Measurements from ENCODE around the gene CD300C.

The CD300C gene

DNA sequence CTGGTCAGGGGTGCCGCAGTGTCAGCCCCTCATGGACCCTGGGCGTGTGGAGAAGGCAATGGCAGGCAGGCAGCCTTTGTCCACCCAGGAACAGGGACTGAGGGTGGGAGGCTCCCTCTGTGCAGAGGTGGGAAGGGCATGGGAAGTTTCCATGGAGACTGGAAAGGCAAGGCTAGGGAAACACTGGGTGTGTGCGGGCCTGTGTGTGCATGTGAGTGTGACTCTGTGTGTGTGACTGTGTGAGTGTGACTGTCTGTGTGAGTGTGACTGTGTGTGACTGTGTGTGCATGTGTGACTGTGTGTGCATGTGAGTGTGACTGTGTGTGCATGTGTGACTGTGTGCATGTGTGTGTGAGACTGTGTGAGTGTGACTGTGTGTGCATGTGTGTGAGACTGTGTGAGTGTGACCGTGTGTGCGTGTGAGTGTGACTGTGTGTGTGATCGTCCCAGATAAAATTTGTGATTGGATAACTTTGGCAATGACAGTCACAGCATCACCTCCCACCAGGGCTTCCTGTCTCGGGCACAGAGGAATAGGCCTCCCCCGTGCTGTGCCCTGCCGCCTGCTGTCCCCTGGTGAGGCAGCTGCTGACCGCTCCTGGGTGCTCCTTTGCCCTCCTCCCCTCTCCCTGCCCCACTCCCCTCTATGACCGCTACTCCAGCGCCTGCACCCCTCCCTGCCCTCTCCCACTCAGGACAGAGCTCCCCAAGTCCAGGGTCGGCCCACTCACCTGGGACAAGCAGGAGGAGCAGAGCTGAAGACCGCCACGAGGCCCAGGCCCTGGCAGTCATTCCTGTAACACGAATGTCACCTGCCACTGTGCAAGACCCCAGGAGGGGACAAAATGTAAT, 698 bp downstream of the CD300C start:
- H3K9ac ChIP-seq, result no peak overlapping the region
- no peak overlapping the region for H3K4me2 ChIP-seq
- peaks cover 75% of the 10 kb centered on the region for H3K27me3 ChIP-seq (ENCODE audit: insufficient read depth, low read depth)
- no peaks in the 10 kb centered on the region for H4K20me1 ChIP-seq (ENCODE audit: insufficient read depth)
- H3K79me2 ChIP-seq (ENCODE audit: insufficient read depth, low read depth), result no peaks in the 10 kb centered on the region
- TF ChIP-seq, protein P1, sequence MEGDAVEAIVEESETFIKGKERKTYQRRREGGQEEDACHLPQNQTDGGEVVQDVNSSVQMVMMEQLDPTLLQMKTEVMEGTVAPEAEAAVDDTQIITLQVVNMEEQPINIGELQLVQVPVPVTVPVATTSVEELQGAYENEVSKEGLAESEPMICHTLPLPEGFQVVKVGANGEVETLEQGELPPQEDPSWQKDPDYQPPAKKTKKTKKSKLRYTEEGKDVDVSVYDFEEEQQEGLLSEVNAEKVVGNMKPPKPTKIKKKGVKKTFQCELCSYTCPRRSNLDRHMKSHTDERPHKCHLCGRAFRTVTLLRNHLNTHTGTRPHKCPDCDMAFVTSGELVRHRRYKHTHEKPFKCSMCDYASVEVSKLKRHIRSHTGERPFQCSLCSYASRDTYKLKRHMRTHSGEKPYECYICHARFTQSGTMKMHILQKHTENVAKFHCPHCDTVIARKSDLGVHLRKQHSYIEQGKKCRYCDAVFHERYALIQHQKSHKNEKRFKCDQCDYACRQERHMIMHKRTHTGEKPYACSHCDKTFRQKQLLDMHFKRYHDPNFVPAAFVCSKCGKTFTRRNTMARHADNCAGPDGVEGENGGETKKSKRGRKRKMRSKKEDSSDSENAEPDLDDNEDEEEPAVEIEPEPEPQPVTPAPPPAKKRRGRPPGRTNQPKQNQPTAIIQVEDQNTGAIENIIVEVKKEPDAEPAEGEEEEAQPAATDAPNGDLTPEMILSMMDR (conservative IDR thresholded peaks at IDR 0.05; ENCODE audit: low read depth, low read length), result no peak
- H3K27ac ChIP-seq, result no peak overlapping the region
- no peaks in the 10 kb centered on the region for H3K4me1 ChIP-seq (ENCODE audit: low read depth, poor library complexity, severe bottlenecking)
- H3K36me3 ChIP-seq (ENCODE audit: insufficient read depth), result no peaks in the 10 kb centered on the region
- H3K4me3 ChIP-seq (IDR thresholded peaks at IDR 0.05; ENCODE audit: insufficient read depth, low read depth, low read length), result no peak overlapping the region
- no peak overlapping the region for H2AFZ ChIP-seq (ENCODE audit: low read depth)

DNA sequence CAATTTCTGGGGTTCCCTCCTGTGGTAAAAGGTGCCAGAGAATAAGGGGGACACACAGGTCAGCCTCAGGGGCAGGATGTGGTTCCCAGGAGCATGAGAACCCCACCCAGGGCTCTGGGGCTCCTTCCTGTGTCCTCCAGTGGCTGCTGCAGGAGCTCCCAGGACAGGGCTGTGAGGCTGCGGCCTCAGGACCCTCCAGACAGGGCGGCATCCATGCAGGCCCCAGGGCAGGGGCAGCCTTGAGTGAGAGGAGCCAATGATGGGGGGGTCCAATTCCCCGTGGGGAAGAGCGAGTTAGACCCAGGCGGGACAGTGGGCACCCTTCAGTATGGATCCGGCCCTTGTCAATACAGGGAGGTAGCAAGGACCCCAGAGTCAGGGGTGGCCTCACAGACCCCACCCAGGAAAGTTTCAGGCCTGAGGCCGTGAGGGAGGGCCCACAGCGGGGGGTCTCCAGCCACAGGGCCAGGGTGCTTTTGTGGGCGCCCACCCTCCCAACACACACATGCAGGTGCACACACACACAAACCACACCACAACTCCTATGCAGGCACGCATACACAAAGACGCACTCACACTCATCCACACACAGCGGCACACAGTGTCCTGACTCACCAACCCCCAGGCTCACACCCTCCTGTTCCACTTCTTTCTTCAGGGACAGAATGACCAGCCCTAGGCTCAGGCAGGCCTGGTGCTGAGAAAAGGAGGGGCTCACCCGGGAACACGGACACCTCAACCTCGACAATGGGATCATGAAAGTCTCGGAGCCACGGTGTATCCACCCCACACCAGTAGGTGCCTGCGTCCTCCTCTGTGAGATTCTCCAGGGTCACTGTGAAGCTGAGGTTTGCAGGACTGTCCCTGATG, 1.8 kb downstream of the CD300C start:
- TF ChIP-seq, protein P1 (conservative IDR thresholded peaks at IDR 0.05; ENCODE audit: low read depth, low read length), result no peak

DNA sequence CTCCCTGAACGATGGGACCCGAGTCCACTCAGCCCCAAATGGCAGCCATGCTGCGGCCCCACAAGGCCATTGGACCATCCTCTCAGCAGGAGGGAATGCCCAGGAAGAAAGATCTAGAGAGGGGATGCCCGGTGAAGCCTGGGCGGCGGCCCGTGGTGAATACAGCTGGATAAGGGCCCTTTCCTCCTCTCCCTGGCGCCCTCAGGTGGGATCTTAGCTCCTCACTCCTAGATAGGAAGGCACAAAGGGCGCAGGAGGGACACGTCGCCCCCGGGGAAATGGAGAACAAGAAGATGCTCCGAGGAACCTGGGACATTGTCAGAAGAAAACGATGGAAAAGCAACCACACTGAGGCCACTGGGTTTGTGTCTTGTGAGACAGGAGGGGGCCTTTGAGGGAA, 2.5 kb downstream of the CD300C start:
- Histone ChIP-seq H3K27me3 (ENCODE audit: insufficient read depth, low read depth) (peaks cover 84% of the 10 kb centered on the region), H3K4me2 (no peak overlapping the region), H2AFZ (ENCODE audit: low read depth) (no peak overlapping the region), H3K27ac (no peak overlapping the region), H3K79me2 (ENCODE audit: insufficient read depth, low read depth) (no peaks in the 10 kb centered on the region), H3K9ac (no peak overlapping the region), H3K4me3 (IDR thresholded peaks at IDR 0.05; ENCODE audit: insufficient read depth, low read depth, low read length) (no peak overlapping the region), H4K20me1 (ENCODE audit: insufficient read depth) (no peaks in the 10 kb centered on the region), H3K36me3 (ENCODE audit: insufficient read depth) (no peaks in the 10 kb centered on the region), H3K4me1 (ENCODE audit: low read depth, poor library complexity, severe bottlenecking) (no peaks in the 10 kb centered on the region)
- TF ChIP-seq, protein P1 (conservative IDR thresholded peaks at IDR 0.05; ENCODE audit: low read depth, low read length), result no peak

More for the DNA sequence above, 1.8 kb downstream of the CD300C start:
- H3K36me3 ChIP-seq (ENCODE audit: insufficient read depth), result no peaks in the 10 kb centered on the region
- no peak overlapping the region for H3K9ac ChIP-seq
- H4K20me1 ChIP-seq (ENCODE audit: insufficient read depth), result no peaks in the 10 kb centered on the region
- H3K79me2 ChIP-seq (ENCODE audit: insufficient read depth, low read depth), result no peaks in the 10 kb centered on the region
- H3K27me3 ChIP-seq (ENCODE audit: insufficient read depth, low read depth), result peaks cover 83% of the 10 kb centered on the region
- no peak overlapping the region for H2AFZ ChIP-seq (ENCODE audit: low read depth)
- no peaks in the 10 kb centered on the region for H3K4me1 ChIP-seq (ENCODE audit: low read depth, poor library complexity, severe bottlenecking)
- no peak overlapping the region for H3K27ac ChIP-seq
- no peak overlapping the region for H3K4me3 ChIP-seq (IDR thresholded peaks at IDR 0.05; ENCODE audit: insufficient read depth, low read depth, low read length)
- no peak overlapping the region for H3K4me2 ChIP-seq

DNA sequence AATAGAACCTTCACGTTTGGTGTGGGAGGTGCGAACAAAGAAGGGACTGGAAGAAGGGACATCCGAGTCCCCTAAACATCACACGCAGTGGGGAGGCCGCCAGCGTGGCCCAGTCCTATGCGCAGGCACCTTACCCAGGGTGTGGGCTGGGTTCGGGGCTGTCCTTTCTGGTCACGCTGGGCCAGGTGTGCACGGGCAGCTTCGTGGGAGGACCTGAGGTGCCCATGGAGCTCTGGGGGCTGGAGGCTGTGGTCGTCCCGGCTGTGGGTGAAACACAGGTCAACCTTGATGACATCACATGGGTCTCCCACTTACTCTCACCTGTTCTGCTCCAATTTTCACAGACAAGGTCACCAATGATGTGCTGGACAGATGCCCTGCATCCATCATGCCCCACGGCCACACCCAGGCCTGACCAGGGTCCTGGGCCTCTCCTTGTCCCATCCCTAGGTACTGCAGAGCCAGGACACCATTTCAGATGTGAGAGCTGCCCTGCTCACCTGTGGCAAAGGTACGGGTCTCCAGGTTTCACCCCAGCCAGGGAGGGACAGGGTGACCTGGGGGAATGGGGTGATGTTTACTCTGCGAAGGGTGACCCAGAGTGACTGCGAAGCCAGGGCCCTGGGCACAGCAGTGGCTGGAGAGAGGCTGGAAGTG, 3.1 kb downstream of the CD300C start:
- H3K27ac ChIP-seq, result no peak overlapping the region
- H2AFZ ChIP-seq (ENCODE audit: low read depth), result no peak overlapping the region
- no peak overlapping the region for H3K9ac ChIP-seq
- peaks cover 89% of the 10 kb centered on the region for H3K27me3 ChIP-seq (ENCODE audit: insufficient read depth, low read depth)
- no peaks in the 10 kb centered on the region for H3K4me1 ChIP-seq (ENCODE audit: low read depth, poor library complexity, severe bottlenecking)
- no peaks in the 10 kb centered on the region for H4K20me1 ChIP-seq (ENCODE audit: insufficient read depth)
- H3K4me3 ChIP-seq (IDR thresholded peaks at IDR 0.05; ENCODE audit: insufficient read depth, low read depth, low read length), result no peak overlapping the region
- TF ChIP-seq, protein P1 (conservative IDR thresholded peaks at IDR 0.05; ENCODE audit: low read depth, low read length), result no peak
- H3K4me2 ChIP-seq, result no peak overlapping the region
- no peaks in the 10 kb centered on the region for H3K36me3 ChIP-seq (ENCODE audit: insufficient read depth)
- H3K79me2 ChIP-seq (ENCODE audit: insufficient read depth, low read depth), result no peaks in the 10 kb centered on the region

Data from KMS-11 (cell line).